22Rv1 (cell line): ENCODE results near the gene CDH24.

Source experiments
- H3K27ac ChIP-seq: fragments of 450-650 bp; 2 replicates; pipeline ENCODE4 v1.5.1; 2017
- CTCF ChIP-seq: fragments of 450-650 bp; IDR thresholded peaks from 2 replicates; pipeline ENCODE4 v1.5.1; 2017; ENCODE audit warnings: mild to moderate bottlenecking
- ZFX ChIP-seq: fragments of 450-650 bp; IDR thresholded peaks from 2 replicates; pipeline ENCODE4 v1.6.1; 2017; ENCODE audit warnings: antibody characterized with exemption, borderline replicate concordance

CDH24 gene

GRCh38 chr14:23086565-23086964, 29.2 kb upstream of the CDH24 start:
- TF ChIP-seq ZFX = no peak
- no peak for TF ChIP-seq CTCF
- H3K27ac ChIP-seq = no peak overlapping the region

DNA sequence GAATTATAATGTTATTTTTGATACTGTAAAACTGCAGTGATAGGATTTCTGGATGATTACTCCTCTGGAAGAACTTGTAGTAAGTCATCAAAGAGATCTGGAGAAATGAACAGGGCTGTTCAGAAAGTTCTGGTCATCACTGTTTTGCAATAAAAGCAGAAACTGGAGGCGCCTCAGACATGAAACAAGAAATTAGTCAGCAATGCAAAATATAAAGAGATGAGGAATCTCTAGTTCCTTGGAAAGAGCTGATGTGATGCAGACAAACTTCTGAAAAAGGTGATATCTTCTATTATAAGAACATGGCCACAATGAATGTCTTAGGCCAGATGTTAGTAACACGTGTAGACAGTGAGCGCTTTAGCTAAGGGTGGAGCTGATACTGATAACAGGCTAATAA, 28.1 kb upstream of the CDH24 start:
- TF ChIP-seq CTCF (no peak), ZFX (no peak)
- no peak overlapping the region for H3K27ac ChIP-seq

- no peak overlapping the region for H3K27ac ChIP-seq
- no peak for TF ChIP-seq CTCF
- no peak for TF ChIP-seq ZFX
Measured at GRCh38 chr14:23080474-23080873, 23.2 kb upstream of the CDH24 start.

DNA sequence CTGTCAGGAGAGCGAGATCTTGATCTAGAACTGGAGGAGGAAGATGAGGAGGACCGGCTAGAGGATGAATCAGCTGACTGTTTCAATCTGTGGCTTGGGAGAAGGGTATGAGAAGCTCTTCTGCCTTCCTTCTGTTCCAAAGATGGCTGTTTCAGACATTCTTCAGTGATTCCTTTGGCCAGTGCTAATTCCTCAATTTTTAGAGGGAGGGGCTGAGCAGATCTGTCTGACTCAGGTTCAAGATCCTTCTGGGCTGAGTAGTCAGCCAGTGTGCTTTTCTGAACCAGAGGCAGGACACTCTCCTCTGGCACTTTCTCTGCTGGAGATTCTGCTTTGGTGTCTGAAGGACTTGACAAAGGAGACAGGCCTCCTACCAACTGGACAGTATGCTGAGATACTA, 22.4 kb upstream of the CDH24 start:
- TF ChIP-seq ZFX = no peak
- no peak for TF ChIP-seq CTCF
- no peak overlapping the region for H3K27ac ChIP-seq

DNA sequence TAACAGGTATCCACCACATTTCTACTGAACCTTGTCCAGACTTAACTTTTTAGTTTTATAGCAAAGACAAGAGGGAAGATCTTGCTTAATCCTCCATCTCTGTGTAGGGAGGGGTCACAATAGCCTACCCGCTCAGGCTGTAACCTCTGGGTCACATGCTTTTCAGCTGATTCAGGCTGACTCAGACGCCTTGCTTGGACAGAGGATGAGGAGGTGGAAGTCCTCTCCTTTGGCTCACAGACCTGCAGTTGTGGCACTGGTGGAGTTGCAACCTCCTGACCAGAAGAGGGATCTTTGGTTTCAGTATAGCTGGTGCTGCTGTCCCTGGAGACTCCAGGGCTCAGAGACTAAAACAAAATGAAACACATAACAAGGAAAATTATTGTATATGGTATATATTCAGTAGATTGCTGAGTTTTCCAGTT, 21.4 kb upstream of the CDH24 start:
- H3K27ac ChIP-seq = peak overlapping the region; percentile 17; the same call in 1 of the 2 replicates
- TF ChIP-seq CTCF = no peak
- no peak for TF ChIP-seq ZFX

GRCh38 chr14:23077962-23078361, 20.6 kb upstream of the CDH24 start:
- TF ChIP-seq ZFX (no peak), CTCF (no peak)
- peak overlapping the region; percentile 17; the same call in 1 of the 2 replicates for H3K27ac ChIP-seq

- peak overlapping the region; percentile 17; the same call in 1 of the 2 replicates for H3K27ac ChIP-seq
- TF ChIP-seq ZFX (no peak), CTCF (peak; percentile 81)
Measured at GRCh38 chr14:23076785-23077408, 19.6 kb upstream of the CDH24 start.
